Measurements from ENCODE around the gene DPT. TPM values are rescaled to one million over a fixed set of nuclear protein-coding genes. Genes with fewer than 3 reads are reported as not detected.

Gene DPT
- total RNA-seq, 4 donors from 2014 or later, result 21.3 to 81.5 (median 40.0) TPM

DNA sequence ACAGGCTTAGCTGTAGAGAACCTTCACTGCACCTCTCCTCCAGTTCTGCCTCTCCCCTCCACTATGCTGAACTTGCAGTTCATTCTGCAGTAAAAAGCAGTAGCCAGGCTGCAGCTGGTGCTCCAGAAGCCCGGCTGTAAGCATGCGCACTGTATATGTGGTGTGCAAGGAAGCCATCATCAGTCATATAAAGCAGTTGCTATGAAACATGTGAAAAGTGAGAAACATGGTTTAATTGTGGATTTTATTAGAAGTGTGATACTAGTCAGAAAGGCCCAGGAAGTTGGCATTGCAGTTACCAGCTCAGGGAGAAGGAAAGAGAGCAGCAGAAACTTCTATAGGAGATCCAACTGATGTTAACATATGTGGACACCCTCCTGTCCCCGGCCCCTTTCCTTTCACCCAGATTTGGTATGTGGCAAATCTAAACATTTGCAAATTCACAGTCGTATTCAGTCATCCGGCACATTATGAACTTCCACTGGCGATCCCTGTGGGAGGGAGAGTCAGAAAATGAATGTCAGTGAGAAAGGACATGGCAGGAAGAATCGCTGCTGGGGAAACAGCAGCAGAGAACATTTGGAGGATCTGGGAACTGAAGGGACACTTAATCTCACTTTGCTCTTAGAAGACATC, 32.8 kb downstream of the DPT start:
- 62 to 66% methylated on average over 7 of the region's 7 CpGs for WGBS, 2 donors
- Histone ChIP-seq H3K4me1 (no peaks in the 10 kb centered on the region), H3K27ac (no peak overlapping the region), H3K36me3 (no peaks in the 10 kb centered on the region), H3K9me3 (no peaks in the 10 kb centered on the region), H3K27me3 (no peaks in the 10 kb centered on the region), H3K4me3 (no peak overlapping the region)
- DNase-seq (ENCODE audit: low spot score in 2 of 2), result no peak
- no peak for TF ChIP-seq POLR2A (IDR thresholded peaks at IDR 0.05)
- TF ChIP-seq, protein P1, sequence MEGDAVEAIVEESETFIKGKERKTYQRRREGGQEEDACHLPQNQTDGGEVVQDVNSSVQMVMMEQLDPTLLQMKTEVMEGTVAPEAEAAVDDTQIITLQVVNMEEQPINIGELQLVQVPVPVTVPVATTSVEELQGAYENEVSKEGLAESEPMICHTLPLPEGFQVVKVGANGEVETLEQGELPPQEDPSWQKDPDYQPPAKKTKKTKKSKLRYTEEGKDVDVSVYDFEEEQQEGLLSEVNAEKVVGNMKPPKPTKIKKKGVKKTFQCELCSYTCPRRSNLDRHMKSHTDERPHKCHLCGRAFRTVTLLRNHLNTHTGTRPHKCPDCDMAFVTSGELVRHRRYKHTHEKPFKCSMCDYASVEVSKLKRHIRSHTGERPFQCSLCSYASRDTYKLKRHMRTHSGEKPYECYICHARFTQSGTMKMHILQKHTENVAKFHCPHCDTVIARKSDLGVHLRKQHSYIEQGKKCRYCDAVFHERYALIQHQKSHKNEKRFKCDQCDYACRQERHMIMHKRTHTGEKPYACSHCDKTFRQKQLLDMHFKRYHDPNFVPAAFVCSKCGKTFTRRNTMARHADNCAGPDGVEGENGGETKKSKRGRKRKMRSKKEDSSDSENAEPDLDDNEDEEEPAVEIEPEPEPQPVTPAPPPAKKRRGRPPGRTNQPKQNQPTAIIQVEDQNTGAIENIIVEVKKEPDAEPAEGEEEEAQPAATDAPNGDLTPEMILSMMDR (IDR thresholded peaks at IDR 0.05), result no peak
- TF ChIP-seq EP300 (IDR thresholded peaks at IDR 0.05), result no peak

DNA sequence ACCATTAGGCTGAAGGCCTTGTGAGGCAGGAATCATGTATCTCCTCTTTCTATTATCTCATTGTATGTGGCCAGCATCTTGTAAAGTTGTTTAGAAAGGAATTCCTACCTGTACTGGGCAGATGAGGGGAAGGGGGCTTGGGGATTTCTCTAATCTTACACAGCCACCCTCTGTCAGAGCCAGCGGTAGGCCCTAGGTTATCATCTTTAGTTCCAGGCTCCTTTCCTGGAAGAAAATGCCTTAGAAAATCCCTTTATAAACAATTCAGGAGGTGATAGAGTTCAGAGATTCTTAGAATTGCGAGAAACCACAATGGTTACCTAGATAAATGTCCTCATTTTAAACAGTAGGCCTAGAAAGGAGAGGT, 35.2 kb downstream of the DPT start:
- H3K4me1 ChIP-seq, result no peaks in the 10 kb centered on the region
- DNase-seq (ENCODE audit: low spot score in 2 of 2), result no peak
- H3K9me3 ChIP-seq, result no peaks in the 10 kb centered on the region
- no peaks in the 10 kb centered on the region for H3K27me3 ChIP-seq
- TF ChIP-seq EP300 (IDR thresholded peaks at IDR 0.05) (no peak), POLR2A (IDR thresholded peaks at IDR 0.05) (no peak)
- TF ChIP-seq, protein P1 (IDR thresholded peaks at IDR 0.05), result no peak
- H3K4me3 ChIP-seq, result no peak overlapping the region
- H3K36me3 ChIP-seq, result no peaks in the 10 kb centered on the region
- H3K27ac ChIP-seq, result no peak overlapping the region
- WGBS, 2 donors, result 93 to 97% methylated on average over 2 of the region's 2 CpGs

DNA sequence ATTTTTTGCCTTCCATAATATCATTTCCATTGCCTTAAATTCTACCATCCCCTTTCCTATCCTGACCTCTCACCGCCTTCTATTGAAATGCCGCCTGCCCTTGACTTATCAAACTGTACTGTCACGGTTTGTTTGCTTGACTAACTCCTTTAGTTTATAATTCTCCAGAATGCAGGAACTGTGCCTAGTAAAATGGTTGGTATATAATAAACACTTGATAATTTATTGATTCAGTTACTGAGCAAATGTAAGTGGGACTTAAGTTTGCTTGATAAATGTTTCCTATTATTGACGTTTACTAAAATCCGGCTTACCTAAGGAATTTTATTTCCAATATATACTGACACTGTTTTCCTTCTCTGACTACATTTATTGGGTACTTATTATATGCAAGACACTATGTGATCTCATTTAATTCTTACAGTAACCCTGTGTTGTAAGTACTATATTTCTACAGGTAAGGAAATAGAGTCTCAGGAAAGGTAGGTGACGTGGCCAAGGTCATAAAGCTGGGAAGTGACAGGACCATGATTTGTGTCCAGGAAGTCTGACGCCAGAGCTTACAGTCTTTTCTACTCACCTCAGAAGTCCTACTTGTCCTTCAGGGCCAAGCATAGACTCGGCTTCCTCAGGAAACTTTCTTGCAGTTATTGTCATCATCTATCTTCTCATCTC, 35.7 kb downstream of the DPT start:
- H3K27ac ChIP-seq, result no peak overlapping the region
- no peaks in the 10 kb centered on the region for H3K9me3 ChIP-seq
- TF ChIP-seq, protein P1 (IDR thresholded peaks at IDR 0.05), result no peak
- TF ChIP-seq POLR2A (IDR thresholded peaks at IDR 0.05) (no peak), EP300 (IDR thresholded peaks at IDR 0.05) (no peak)
- no peaks in the 10 kb centered on the region for H3K4me1 ChIP-seq
- DNase-seq (ENCODE audit: low spot score in 2 of 2), result no peak
- no peak overlapping the region for H3K4me3 ChIP-seq
- H3K27me3 ChIP-seq, result no peaks in the 10 kb centered on the region
- no peaks in the 10 kb centered on the region for H3K36me3 ChIP-seq
- 92 to 95% methylated on average over 8 of the region's 8 CpGs for WGBS, 2 donors

DNA sequence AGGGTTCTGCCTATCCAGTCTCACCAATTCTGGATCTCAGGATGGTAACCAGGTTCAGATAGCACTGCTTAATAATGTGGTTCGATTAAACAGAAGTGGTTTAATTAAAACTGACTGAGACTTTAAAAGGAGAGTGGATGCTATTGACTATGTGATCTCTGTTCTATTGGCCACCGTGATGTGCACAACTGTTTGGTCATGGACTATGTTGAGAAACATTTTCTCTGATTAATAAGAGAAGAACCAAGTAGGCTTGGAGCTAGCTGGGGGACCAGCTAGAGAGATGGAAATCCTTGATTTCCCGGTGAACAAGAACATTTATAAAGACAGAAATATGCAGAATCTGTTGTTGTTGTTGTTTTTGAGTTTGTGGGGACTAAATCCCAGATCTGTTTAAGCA, 36.5 kb downstream of the DPT start:
- H3K4me1 ChIP-seq, result no peaks in the 10 kb centered on the region
- H3K36me3 ChIP-seq, result no peaks in the 10 kb centered on the region
- H3K27ac ChIP-seq, result no peak overlapping the region
- no peaks in the 10 kb centered on the region for H3K9me3 ChIP-seq
- no peak overlapping the region for H3K4me3 ChIP-seq
- 96 to 97% methylated on average over 3 of the region's 3 CpGs for WGBS, 2 donors
- DNase-seq (ENCODE audit: low spot score in 2 of 2), result no peak
- TF ChIP-seq POLR2A (IDR thresholded peaks at IDR 0.05) (no peak), EP300 (IDR thresholded peaks at IDR 0.05) (no peak)
- TF ChIP-seq, protein P1 (IDR thresholded peaks at IDR 0.05), result no peak
- H3K27me3 ChIP-seq, result no peaks in the 10 kb centered on the region

DNA sequence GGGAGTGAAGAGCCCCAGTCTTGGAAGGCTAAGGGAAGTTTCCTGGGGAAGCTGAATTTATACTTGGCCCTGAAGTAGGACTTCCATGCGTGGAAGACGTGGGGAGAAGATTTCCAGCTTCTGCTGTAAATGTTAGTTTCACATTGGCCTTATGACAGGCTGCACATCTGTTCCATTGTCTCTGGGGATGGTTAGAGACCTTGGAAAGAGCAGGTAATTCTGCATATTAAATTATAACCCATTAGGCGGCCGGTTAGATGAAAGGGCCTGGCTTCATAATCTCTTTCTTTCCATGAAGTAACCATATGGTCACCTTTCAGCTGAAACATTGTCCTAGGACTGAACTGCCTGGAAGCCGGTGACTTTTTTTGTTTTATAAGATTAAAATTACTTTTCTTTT, 37.5 kb downstream of the DPT start:
- Histone ChIP-seq H3K27ac (no peak overlapping the region), H3K36me3 (no peaks in the 10 kb centered on the region), H3K4me3 (no peak overlapping the region), H3K27me3 (no peaks in the 10 kb centered on the region), H3K4me1 (no peaks in the 10 kb centered on the region), H3K9me3 (no peaks in the 10 kb centered on the region)
- TF ChIP-seq POLR2A (IDR thresholded peaks at IDR 0.05), result no peak
- TF ChIP-seq, protein P1 (IDR thresholded peaks at IDR 0.05), result no peak
- TF ChIP-seq EP300 (IDR thresholded peaks at IDR 0.05), result no peak
- no peak for DNase-seq (ENCODE audit: low spot score in 2 of 2)
- 86 to 95% methylated on average over 5 of the region's 5 CpGs for WGBS, 2 donors
